Measurements from ENCODE around the gene SPACA4. TPM values are rescaled to one million over a fixed set of nuclear protein-coding genes. Genes with fewer than 3 reads are reported as not detected.

Gene SPACA4
- total and polyA plus RNA-seq, 9 of the 15 experiments (the other 6 are each of a cell fraction or from before 2014, with no cell fraction given): not detected

GRCh38 chr19:48588670-48589401 is 17.7 kb upstream of the SPACA4 start (continued):
- TF ChIP-seq ZNF592 (IDR thresholded peaks at IDR 0.05): 0 out of 2 replicates have a peak, but pooled peaks have one; percentile 54
- no peak for TF ChIP-seq ZNF830 (CRISPR knock-in tag; IDR thresholded peaks at IDR 0.05)
- TF ChIP-seq HES1 (IDR thresholded peaks at IDR 0.05; ENCODE audit: low read depth): 0 out of 2 replicates have a peak, but pooled peaks have one; percentile 23
- peak; percentile 79; the same call in 1 of the 2 replicates for TF ChIP-seq ARID1B (IDR thresholded peaks at IDR 0.05)
- peak; percentile 99 for TF ChIP-seq CHD4 (IDR thresholded peaks at IDR 0.05; ENCODE audit: insufficient read depth, insufficient replicate concordance, low read depth, low read length, poor library complexity, severe bottlenecking)
- TF ChIP-seq HNRNPK (IDR thresholded peaks at IDR 0.05; ENCODE audit: low read depth, low read length, poor library complexity, severe bottlenecking): peak; percentile 24
- no peak for TF ChIP-seq RREB1 (CRISPR knock-in tag; IDR thresholded peaks at IDR 0.05)
- TF ChIP-seq TRIM28 (IDR thresholded peaks at IDR 0.05): peak; percentile 62; the same call in 1 of the 2 replicates
- TF ChIP-seq ELF1 (tag; IDR thresholded peaks at IDR 0.05): no peak
- no peak for TF ChIP-seq NELFE (IDR thresholded peaks at IDR 0.05; ENCODE audit: insufficient read depth, insufficient read length)
- no peak for TF ChIP-seq NR2C2 (CRISPR knock-in tag; IDR thresholded peaks at IDR 0.05)
- peak; percentile 62; the same call in 1 of the 2 replicates for TF ChIP-seq NR2C2 (tag; IDR thresholded peaks at IDR 0.05)
- no peak for TF ChIP-seq E2F4 (CRISPR knock-in tag; IDR thresholded peaks at IDR 0.05; ENCODE audit: low read depth)
- no peak for TF ChIP-seq POLR3G (IDR thresholded peaks at IDR 0.05; ENCODE audit: extremely low read depth, insufficient read length, insufficient replicate concordance)
